Gastroesophageal sphincter (tissue), 4 donors: Measurements from ENCODE around the gene LAMB1. TPM values are rescaled to one million over a fixed set of nuclear protein-coding genes. Genes with fewer than 3 reads are reported as not detected.

Experiments used
- ATAC-seq: fragments of 150-250 bp; one replicate; pipeline ENCODE4 v1.9.1; 2016; ENCODE audit warnings: mild to moderate bottlenecking, moderate library complexity
- H3K27ac ChIP-seq, 4 donors: fragments of 200-600 bp; sonication (generic) in 3 of 4; 1 replicate in 3 of 4; 2 replicates in 1 of 4; pipeline ENCODE4 v1.5.1; 2016 to 2019
- H3K27me3 ChIP-seq: fragments of 200-600 bp; sonication (generic); one replicate; pipeline ENCODE4 v1.5.1; 2019
- H3K36me3 ChIP-seq, 2 donors: fragments of 200-600 bp; sonication (generic); one replicate each; pipeline ENCODE4 v1.5.1; 2019; ENCODE audit warnings: control low read depth in 1 of 2
- H3K4me1 ChIP-seq, 3 donors: fragments of 200-600 bp; sonication (generic); 1 replicate in 2 of 3; 2 replicates in 1 of 3; pipeline ENCODE4 v1.5.1; 2016 to 2019; ENCODE audit warnings: control low read depth in 2 of 3
- H3K4me3 ChIP-seq, 2 donors: fragments of 200-600 bp; sonication (generic); one replicate each; pipeline ENCODE4 v1.5.1; 2019; ENCODE audit warnings: mild to moderate bottlenecking in 1 of 2, moderate library complexity in 1 of 2
- H3K9me3 ChIP-seq, 3 donors: fragments of 200-600 bp; sonication (generic); one replicate each; pipeline ENCODE4 v1.5.1; 2017 to 2019; ENCODE audit warnings: control low read depth in 2 of 3
- EP300 ChIP-seq: sonication (generic); formaldehyde crosslinking; IDR thresholded peaks from one replicate; pipeline ENCODE4 v1.6.1; 2017; ENCODE audit warnings: antibody characterized with exemption, mild to moderate bottlenecking
- POLR2A ChIP-seq, 2 donors: fragments of 450-650 bp; IDR thresholded peaks; one replicate each; pipeline ENCODE4 v1.6.1; 2017; ENCODE audit warnings: antibody characterized with exemption in 2 of 2, mild to moderate bottlenecking in 2 of 2, moderate library complexity in 1 of 2
- POLR2AphosphoS5 ChIP-seq: sonication (generic); formaldehyde crosslinking; IDR thresholded peaks from one replicate; pipeline ENCODE4 v1.6.1; 2017; ENCODE audit warnings: antibody characterized with exemption
- WGBS, 2 donors: methylation state at CpG; one replicate each; pipeline ENCODE4 v1.1.5; 2018; ENCODE audit warnings: low coverage in 1 of 2; 5-methylcytosine and 5-hydroxymethylcytosine counted together
- total RNA-seq, 4 donors: library from RNA; depleted of rRNA; stranded (reverse); fragments of >200 nt; gene quantifications; one replicate each; pipeline ENCODE4 v1.1.0, GENCODE V29; 2016
- TF ChIP-seq, protein P1 (sequence below), 4 experiments: fragments of 200-600 bp in 2 of 4; fragments of 450-650 bp in 2 of 4; sonication (generic) in 1 of 4; IDR thresholded peaks; one replicate each; pipeline ENCODE4 v1.5.1; 2017 to 2019; ENCODE audit warnings: antibody characterized with exemption in 4 of 4, mild to moderate bottlenecking in 2 of 4, moderate library complexity in 2 of 4

LAMB1 gene
- total RNA-seq, 4 donors from 2014 or later: 130 to 193 (median 179) TPM

DNA sequence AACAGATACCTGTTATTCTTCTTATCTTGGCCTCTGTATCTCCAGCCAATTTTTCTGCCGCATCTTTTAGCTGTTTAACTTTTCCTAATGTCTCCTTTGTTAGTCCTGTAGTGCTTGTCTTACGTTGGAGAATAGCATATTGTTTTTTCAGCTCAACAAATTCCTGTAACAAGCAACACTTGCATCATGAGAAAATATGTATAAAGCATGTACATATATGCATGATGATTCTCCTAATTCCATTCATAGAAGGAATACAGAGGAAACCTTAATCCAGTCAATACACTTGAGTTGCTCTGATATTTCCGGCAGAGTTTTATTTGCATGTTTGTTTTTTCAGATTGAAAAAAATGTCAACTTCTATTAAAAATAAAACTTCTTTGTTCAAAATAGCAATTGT lies 26.1 kb upstream of the LAMB1 start:
- H3K4me1 ChIP-seq: peaks cover 0 to 19% (median 0%) of the 10 kb centered on the region in 3 donors
- no peak overlapping the region for H3K27ac ChIP-seq
- 90 to 100% methylated on average over 1 to 3 of the region's 3 CpGs for WGBS, 2 donors
- no peaks in the 10 kb centered on the region for H3K9me3 ChIP-seq
- TF ChIP-seq POLR2AphosphoS5 (no peak), EP300 (no peak), POLR2A (IDR thresholded peaks at IDR 0.05) (no peak)
- TF ChIP-seq, protein P1, sequence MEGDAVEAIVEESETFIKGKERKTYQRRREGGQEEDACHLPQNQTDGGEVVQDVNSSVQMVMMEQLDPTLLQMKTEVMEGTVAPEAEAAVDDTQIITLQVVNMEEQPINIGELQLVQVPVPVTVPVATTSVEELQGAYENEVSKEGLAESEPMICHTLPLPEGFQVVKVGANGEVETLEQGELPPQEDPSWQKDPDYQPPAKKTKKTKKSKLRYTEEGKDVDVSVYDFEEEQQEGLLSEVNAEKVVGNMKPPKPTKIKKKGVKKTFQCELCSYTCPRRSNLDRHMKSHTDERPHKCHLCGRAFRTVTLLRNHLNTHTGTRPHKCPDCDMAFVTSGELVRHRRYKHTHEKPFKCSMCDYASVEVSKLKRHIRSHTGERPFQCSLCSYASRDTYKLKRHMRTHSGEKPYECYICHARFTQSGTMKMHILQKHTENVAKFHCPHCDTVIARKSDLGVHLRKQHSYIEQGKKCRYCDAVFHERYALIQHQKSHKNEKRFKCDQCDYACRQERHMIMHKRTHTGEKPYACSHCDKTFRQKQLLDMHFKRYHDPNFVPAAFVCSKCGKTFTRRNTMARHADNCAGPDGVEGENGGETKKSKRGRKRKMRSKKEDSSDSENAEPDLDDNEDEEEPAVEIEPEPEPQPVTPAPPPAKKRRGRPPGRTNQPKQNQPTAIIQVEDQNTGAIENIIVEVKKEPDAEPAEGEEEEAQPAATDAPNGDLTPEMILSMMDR (IDR thresholded peaks at IDR 0.05): no peak
- H3K27me3 ChIP-seq: no peaks in the 10 kb centered on the region
- H3K4me3 ChIP-seq: no peak overlapping the region
- no peak for ATAC-seq
- H3K36me3 ChIP-seq: no peaks in the 10 kb centered on the region

DNA sequence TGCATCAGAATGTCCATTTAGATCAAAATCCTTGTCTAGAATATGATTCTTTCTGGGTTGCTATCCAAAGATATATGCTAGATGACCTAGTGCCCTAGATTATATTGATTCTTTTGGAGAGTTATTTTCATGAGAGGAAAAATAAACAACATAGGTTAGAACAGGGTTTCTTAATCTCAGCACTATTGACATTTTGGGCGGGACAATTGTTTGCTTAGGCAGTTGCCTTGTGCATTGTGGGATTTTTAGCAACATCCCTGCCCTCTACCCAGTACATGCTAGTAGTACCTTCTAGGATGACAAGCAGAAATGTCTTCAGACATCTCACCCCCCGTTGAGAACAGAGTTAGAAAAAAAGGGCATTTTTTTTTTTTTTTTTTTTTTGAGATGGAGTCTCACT lies 25.1 kb upstream of the LAMB1 start:
- no peak overlapping the region for H3K4me3 ChIP-seq
- no peaks in the 10 kb centered on the region for H3K36me3 ChIP-seq
- H3K27me3 ChIP-seq: no peaks in the 10 kb centered on the region
- H3K27ac ChIP-seq: no peak overlapping the region
- H3K9me3 ChIP-seq: no peaks in the 10 kb centered on the region
- 61 to 75% methylated on average over 2 of the region's 2 CpGs for WGBS, 2 donors
- peaks cover 0 to 28% (median 0%) of the 10 kb centered on the region in 3 donors for H3K4me1 ChIP-seq
- no peak for ATAC-seq
- TF ChIP-seq POLR2AphosphoS5: no peak
- no peak for TF ChIP-seq EP300
- no peak for TF ChIP-seq POLR2A (IDR thresholded peaks at IDR 0.05)
- TF ChIP-seq, protein P1 (IDR thresholded peaks at IDR 0.05): no peak

DNA sequence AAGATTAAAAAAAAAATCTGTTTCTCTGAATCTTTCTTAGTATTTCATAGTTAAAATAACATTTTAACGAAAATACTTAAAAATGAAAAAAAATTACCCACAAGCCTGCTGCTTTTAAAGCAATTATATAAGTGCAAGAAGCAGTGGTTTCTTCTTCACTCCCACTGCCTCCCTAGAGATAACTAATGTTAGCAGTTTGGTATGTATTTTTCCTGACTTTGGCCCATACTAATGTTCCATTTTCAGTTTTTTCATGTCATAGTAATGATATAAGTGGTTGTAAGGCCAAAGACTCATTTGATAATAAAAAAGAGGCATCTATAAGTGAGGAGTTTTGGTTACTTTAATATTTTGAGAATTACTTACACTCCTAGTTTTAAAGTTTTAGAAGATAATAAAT lies 24.3 kb upstream of the LAMB1 start:
- TF ChIP-seq POLR2AphosphoS5 (no peak), EP300 (no peak), POLR2A (IDR thresholded peaks at IDR 0.05) (no peak)
- TF ChIP-seq, protein P1 (IDR thresholded peaks at IDR 0.05): no peak
- H3K4me3 ChIP-seq: no peak overlapping the region
- H3K27me3 ChIP-seq: no peaks in the 10 kb centered on the region
- no peak for ATAC-seq
- peaks cover 0 to 34% (median 0%) of the 10 kb centered on the region in 3 donors for H3K4me1 ChIP-seq
- H3K27ac ChIP-seq: no peak overlapping the region
- WGBS, 2 donors: 44 to 67% methylated on average over 1 of the region's 1 CpG
- H3K9me3 ChIP-seq: no peaks in the 10 kb centered on the region
- no peaks in the 10 kb centered on the region for H3K36me3 ChIP-seq

DNA sequence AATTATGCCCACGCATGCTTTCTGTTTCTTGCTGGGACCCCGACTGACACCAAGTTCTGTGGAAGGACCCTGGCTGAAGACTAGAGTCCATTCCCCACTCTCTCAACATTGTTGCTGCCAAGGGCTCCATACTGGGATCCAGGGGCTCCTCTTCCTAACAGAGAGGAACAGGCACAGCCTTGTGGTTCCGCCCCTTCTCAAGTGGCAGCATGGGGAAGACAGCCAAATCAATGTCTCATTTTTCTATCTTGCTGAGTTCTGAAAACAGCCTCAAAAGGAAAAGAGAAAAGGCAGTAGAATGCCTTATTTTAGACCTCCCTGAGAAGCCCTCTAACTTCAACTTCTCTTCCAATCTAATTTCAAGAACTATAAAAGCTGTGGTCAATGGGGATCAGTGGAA lies 23.7 kb upstream of the LAMB1 start:
- peaks cover 0 to 34% (median 0%) of the 10 kb centered on the region in 3 donors for H3K4me1 ChIP-seq
- no peak overlapping the region for H3K4me3 ChIP-seq
- no peak for TF ChIP-seq POLR2AphosphoS5
- no peak for TF ChIP-seq POLR2A (IDR thresholded peaks at IDR 0.05)
- TF ChIP-seq, protein P1 (IDR thresholded peaks at IDR 0.05): no peak
- no peak for TF ChIP-seq EP300
- no peaks in the 10 kb centered on the region for H3K9me3 ChIP-seq
- H3K36me3 ChIP-seq: no peaks in the 10 kb centered on the region
- no peaks in the 10 kb centered on the region for H3K27me3 ChIP-seq
- no peak overlapping the region for H3K27ac ChIP-seq
- ATAC-seq: no peak
- 78 to 92% methylated on average over 2 to 3 of the region's 3 CpGs for WGBS, 2 donors

DNA sequence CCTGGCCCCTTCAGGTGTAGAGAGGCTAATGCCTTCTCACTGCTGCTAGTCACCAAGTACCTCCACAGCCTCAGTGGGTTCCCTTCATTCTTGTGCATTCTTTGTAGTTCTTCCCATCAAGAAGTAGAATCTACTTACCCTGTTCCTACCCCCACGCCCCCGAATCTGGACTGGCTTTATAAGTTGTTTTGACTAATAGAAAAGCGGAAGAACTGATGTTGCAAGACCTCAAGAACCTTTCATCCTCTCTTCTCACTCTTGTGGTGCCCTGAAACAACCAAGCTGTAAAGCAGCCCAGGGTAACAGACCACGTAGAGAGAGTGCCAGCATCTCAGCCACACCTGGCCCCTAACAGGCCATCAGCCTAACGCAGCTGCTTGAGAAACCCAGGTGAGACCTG lies 23.2 kb upstream of the LAMB1 start:
- peaks cover 0 to 34% (median 0%) of the 10 kb centered on the region in 3 donors for H3K4me1 ChIP-seq
- TF ChIP-seq POLR2A (IDR thresholded peaks at IDR 0.05): no peak
- TF ChIP-seq POLR2AphosphoS5: no peak
- TF ChIP-seq, protein P1 (IDR thresholded peaks at IDR 0.05): no peak
- TF ChIP-seq EP300: no peak
- H3K27me3 ChIP-seq: no peaks in the 10 kb centered on the region
- H3K36me3 ChIP-seq: no peaks in the 10 kb centered on the region
- WGBS, 2 donors: 97 to 100% methylated on average over 2 to 5 of the region's 5 CpGs
- ATAC-seq: no peak
- no peaks in the 10 kb centered on the region for H3K9me3 ChIP-seq
- H3K4me3 ChIP-seq: no peak overlapping the region
- no peak overlapping the region for H3K27ac ChIP-seq
